ENCODE measurements around the gene GRIP1. TPM values are rescaled to one million over a fixed set of nuclear protein-coding genes. Genes with fewer than 3 reads are reported as not detected.

GRIP1 gene
- total and polyA plus RNA-seq, 2 of the 4 experiments (the other 2 are of a cell fraction), result under 0.01 to 0.07 TPM

GRCh38 chr12:66555113-66555512 is 123.8 kb downstream of the GRIP1 start:
- ATAC-seq (ENCODE audit: low read depth), result no peak
- no TSS peak for BruUV-seq (replicated peaks)
- H4K91ac ChIP-seq (ENCODE audit: insufficient read depth, low read depth, low read length), result no peak overlapping the region
- no peak overlapping the region for H3K56ac ChIP-seq (ENCODE audit: extremely low read depth, insufficient read depth, low read length)
- H2BK20ac ChIP-seq (ENCODE audit: low read depth, low read length), result no peak overlapping the region
- H3K27ac ChIP-seq (ENCODE audit: insufficient read depth, low read length), result no peak overlapping the region
- no peak overlapping the region for H2BK5ac ChIP-seq (ENCODE audit: low read depth, low read length, poor library complexity, severe bottlenecking)
- H3K4me3 ChIP-seq (ENCODE audit: insufficient read depth, low read depth, low read length), result no peak overlapping the region
- no peaks in the 10 kb centered on the region for H3K9me1 ChIP-seq (ENCODE audit: insufficient read depth, low read length)
- no peak overlapping the region for H2BK15ac ChIP-seq (ENCODE audit: low read depth, low read length)
- H4K5ac ChIP-seq (ENCODE audit: low read depth, low read length), result no peak overlapping the region
- H3K14ac ChIP-seq (replicated peaks; ENCODE audit: low read depth, low read length), result no peak overlapping the region
- no peak for TF ChIP-seq RFX5 (IDR thresholded peaks at IDR 0.05; ENCODE audit: low read depth, low read length)
- TF ChIP-seq CTCF (conservative IDR thresholded peaks at IDR 0.05; ENCODE audit: low read depth, low read length), result no peak
- TF ChIP-seq SMC3 (IDR thresholded peaks at IDR 0.05; ENCODE audit: low read depth, low read length), result no peak
- no peak for TF ChIP-seq MAFK (IDR thresholded peaks at IDR 0.05; ENCODE audit: low read depth, low read length)
- no peak for TF ChIP-seq ELK1 (IDR thresholded peaks at IDR 0.05; ENCODE audit: borderline replicate concordance, low read depth, low read length)
- H3K18ac ChIP-seq (ENCODE audit: low read depth, low read length), result no peak overlapping the region
- H4K20me1 ChIP-seq (ENCODE audit: insufficient read depth, low read length), result no peaks in the 10 kb centered on the region
- in situ Hi-C loops (cut with MboI; ENCODE audit: low sequenced_read_pairs) (no loop called here), intact Hi-C loops (cut with micrococcal nuclease) (no loop called here), dilution Hi-C loops (cut with HindIII; ENCODE audit: low sequenced_read_pairs, unreplicated experiment) (no loop called here)
- no peak overlapping the region for H3K4ac ChIP-seq (ENCODE audit: low read depth, low read length)
- H3K23ac ChIP-seq (ENCODE audit: low read depth, low read length), result no peak overlapping the region
- no peak for DNase-seq
- ChIA-PET CTCF (no interaction called here), POLR2A (ENCODE audit: unreplicated experiment) (no interaction called here)
- no CpG with 5 or more reads among the region's 3 CpGs for WGBS, 2 experiments (ENCODE audit: extremely low coverage in 2 of 2, insufficient read length in 1 of 2)
- no peaks in the 10 kb centered on the region for H3K27me3 ChIP-seq (ENCODE audit: control insufficient read depth, insufficient read depth, low read length)
- no peak overlapping the region for H2AFZ ChIP-seq (replicated peaks; ENCODE audit: low read length, poor library complexity)
- no peak overlapping the region for H2AK9ac ChIP-seq (replicated peaks; ENCODE audit: low read depth, low read length, poor library complexity)
- no peaks in the 10 kb centered on the region for H3K36me3 ChIP-seq (ENCODE audit: control insufficient read depth, insufficient read depth, low read length)
- no peak overlapping the region for H3K4me2 ChIP-seq (ENCODE audit: low read depth, low read length)
- no peak overlapping the region for H3K9ac ChIP-seq (ENCODE audit: low read depth, low read length)
- no peaks in the 10 kb centered on the region for H3K79me1 ChIP-seq (ENCODE audit: low read depth in 1 of 2, low read length in 2 of 2)
- no peak overlapping the region for H4K8ac ChIP-seq (ENCODE audit: low read depth in 2 of 2, low read length in 2 of 2)
- H3K9me3 ChIP-seq (ENCODE audit: control insufficient read depth, insufficient read depth, low read length), result no peaks in the 10 kb centered on the region
- no peaks in the 10 kb centered on the region for H3K4me1 ChIP-seq (ENCODE audit: control insufficient read depth, insufficient read depth, low read length)
- no peak overlapping the region for H2BK120ac ChIP-seq (ENCODE audit: low read depth, low read length)
- no peak overlapping the region for H2AK5ac ChIP-seq (ENCODE audit: low read depth, low read length)
